ENCODE results near the gene SMPD3. TPM values are rescaled to one million over a fixed set of nuclear protein-coding genes. Genes with fewer than 3 reads are reported as not detected.

SMPD3 gene
- total RNA-seq, 1 experiment from 2014 or later: not detected

DNA sequence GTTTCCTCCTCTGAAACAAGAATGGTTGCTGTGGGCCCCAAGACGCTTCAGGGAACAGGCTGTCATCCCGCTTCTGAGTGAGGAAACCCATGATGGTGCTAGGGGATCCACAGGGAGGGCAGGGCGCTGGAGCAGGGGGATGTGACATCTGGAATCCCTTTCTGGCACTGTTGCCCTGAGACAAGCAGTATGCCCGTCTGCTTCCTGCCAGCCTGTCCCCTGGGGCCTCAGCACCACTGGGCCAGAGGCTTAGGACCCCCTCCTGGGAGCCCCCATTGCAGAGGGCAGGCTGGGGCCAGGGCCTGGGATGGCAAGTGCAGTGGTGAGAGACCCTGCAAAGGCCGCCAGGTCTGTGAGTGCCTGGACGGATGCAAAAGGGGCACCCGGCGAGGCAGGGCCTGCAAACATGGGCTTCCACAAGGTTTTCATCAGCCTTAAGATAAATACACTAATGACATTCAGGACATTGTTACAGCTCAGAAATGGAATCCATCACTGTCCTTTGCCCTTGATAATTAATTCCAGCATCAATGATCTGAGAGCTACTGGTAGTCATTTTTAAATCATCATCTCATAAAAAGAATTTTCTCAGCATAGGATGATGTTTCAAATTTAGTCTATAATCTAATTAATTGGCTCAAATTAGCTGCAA, 85.9 kb downstream of the SMPD3 start:
- no peaks in the 10 kb centered on the region for H3K27me3 ChIP-seq
- no peaks in the 10 kb centered on the region for H3K9me3 ChIP-seq
- H3K36me3 ChIP-seq: no peaks in the 10 kb centered on the region
- no peak overlapping the region for H3K4me3 ChIP-seq
- no peak for DNase-seq

DNA sequence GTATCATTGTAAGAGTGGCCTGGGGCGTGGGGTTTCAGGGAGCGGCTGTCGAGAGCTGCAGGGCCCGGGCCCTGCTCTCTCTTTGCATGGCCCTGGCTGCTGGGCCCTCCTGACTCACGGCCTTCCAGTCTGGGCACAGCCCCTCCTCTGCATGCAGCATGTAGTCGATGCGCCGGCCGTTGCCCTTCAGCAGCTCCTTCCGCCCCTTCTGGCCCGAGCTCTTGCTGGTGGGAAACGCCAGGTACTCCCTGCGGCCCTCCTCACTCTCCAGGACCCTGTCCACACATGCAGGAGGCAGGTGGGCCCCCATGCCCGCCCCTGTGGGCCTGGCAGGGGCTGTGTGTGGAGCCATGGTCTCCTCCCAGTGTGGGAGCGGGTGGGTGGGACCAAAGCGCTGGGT, 86.8 kb downstream of the SMPD3 start:
- no peak for DNase-seq
- Histone ChIP-seq H3K9me3 (no peaks in the 10 kb centered on the region), H3K36me3 (no peaks in the 10 kb centered on the region), H3K4me3 (no peak overlapping the region), H3K27me3 (no peaks in the 10 kb centered on the region)

DNA sequence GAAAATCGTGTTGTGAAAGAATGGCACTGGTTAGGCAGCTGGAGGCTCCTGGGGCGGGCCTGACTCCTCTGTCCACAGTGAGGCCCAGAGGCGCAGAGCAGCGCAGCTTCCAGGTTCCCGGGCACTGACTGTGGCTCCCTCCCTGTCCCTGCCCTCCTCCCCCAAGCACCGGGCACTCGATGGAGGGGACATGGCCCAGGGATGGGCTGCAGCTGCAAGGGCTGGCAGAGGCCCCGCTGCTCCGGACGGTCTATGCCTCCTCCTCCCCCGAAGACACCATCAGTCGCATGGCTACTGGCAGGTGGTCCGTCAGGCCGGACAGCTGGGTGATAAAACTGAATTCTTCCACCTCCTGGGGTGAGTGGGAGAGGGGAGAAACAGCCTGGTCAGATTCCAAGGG, 87.4 kb downstream of the SMPD3 start:
- H3K4me3 ChIP-seq: no peak overlapping the region
- DNase-seq: no peak
- no peaks in the 10 kb centered on the region for H3K9me3 ChIP-seq
- H3K36me3 ChIP-seq: no peaks in the 10 kb centered on the region
- no peaks in the 10 kb centered on the region for H3K27me3 ChIP-seq

DNA sequence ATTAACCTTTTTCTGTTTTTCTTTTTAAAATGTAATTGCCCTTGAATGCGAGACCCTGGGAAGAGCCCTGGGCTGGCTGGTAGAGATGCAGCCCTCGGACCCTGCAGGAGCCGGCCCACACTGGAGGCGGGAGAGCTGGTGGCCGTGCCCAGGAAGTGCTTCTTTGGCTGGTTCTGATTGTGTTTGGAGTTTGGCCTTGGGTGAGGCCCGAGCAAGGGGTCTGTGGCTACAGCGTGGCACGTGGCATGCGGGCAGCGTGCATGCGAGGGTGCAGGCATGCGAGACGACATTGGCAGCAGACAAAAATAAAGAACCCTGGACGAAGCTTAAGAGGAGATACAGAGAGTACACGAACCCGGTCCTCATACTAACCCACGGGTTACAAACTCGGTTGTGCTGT, 87.8 kb downstream of the SMPD3 start:
- DNase-seq: no peak
- Histone ChIP-seq H3K36me3 (no peaks in the 10 kb centered on the region), H3K9me3 (no peaks in the 10 kb centered on the region), H3K27me3 (no peaks in the 10 kb centered on the region), H3K4me3 (no peak overlapping the region)

DNA sequence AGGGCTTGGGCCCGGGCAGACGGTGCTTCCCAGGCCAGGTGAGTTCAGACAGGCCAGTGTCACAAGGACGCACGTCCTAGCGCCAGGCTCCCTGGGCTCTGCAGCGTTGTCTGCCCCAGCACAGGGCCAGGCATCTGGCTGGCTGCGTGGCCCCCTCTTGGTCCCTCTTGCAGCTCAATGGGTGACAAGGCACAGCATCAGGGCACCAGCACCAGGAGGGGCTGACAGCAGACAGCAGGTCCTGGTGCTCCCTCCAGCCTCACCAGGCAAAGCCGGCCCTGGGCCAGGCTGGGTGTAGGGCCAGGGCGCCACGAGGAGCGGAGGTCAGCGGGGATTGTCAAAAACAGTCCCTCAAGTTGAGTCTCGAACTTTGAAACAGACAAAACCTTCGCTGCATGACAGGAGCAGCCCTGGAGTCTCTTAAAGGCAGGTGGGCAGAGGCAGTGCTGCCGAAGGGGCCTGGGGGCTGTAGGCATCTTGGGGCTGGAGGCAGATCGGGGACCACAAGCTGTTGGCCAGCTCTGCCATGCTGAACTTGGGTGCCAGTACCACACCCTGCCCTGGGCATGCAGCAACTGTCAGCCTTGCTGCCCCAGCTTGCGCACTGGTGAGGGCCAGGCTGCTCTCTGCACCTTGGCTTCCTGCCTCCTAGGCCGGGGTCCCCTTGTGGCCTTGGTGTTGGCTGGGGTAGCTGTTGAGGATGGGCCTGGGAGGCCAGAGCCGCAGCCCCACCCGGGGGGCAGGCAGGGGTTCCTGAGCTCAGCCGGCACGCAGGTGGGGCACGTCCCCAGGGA, 88.7 kb downstream of the SMPD3 start:
- Histone ChIP-seq H3K4me3 (no peak overlapping the region), H3K36me3 (no peaks in the 10 kb centered on the region), H3K27me3 (no peaks in the 10 kb centered on the region), H3K9me3 (no peaks in the 10 kb centered on the region)
- no peak for DNase-seq

DNA sequence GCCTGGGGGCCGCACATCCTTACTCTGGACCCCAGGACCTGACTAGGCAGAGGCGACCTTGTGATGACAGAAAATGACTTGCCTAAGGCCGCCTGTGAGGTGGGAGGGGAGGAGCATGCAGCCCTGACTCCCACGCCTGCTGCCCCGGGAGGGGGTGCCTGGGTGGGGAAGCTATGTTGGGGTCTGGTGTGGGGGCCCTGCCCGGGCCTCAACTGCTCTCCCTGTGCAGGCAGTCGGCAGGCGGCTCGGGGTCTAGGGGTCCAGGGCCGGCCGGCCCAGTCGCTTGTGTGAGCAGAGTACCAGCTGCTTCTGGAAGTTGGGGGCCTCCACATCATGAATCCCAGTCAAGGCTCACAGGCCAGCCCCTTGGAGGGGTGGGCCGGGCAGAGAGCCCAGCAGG, 89.4 kb downstream of the SMPD3 start:
- H3K4me3 ChIP-seq: no peak overlapping the region
- H3K27me3 ChIP-seq: no peaks in the 10 kb centered on the region
- H3K36me3 ChIP-seq: no peaks in the 10 kb centered on the region
- no peak for DNase-seq
- H3K9me3 ChIP-seq: no peaks in the 10 kb centered on the region

DNA sequence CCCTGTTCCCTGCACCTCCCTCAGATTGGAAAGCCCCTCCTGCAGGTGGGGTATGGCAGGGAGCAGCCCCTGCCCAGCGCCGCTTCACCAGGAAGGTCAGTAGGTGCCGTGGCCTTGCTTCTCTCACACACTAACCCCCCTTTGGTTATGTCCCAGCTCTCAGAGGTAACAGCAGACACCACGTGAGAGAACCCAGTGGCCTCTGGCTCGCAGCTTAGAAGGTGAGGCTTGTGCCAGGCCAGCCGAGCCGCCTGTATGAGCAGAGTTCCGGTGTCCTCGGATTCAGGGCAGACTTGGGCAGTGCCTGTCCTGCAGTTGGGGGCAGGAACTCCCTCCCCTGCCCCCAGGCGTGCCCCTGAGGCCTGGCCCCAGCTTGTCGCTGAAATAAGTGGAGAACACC, 90.4 kb downstream of the SMPD3 start:
- no peak for DNase-seq
- Histone ChIP-seq H3K36me3 (no peaks in the 10 kb centered on the region), H3K9me3 (no peaks in the 10 kb centered on the region), H3K4me3 (no peak overlapping the region), H3K27me3 (no peaks in the 10 kb centered on the region)

DNA sequence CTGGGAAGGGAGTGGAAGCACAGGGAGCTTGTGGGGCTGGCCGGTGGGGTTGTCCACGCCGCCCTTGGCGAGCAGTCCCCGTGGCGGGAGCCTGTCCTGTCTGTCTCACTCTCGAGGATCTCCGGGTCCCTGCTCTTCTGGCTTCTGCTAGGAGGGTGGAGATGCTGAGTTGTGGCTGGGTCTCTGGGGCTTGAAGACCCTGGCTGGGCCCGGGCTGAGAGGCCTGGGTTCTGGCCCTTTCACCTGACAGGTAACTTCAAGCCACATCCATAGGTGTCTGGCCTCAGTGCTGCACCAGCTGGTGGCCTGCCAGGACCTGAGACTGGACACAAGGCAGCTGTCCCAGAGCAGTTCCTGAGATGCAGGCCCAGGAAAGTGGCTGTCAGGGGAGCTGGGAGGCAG, 90.8 kb downstream of the SMPD3 start:
- H3K9me3 ChIP-seq: no peaks in the 10 kb centered on the region
- DNase-seq: no peak
- H3K27me3 ChIP-seq: no peaks in the 10 kb centered on the region
- no peak overlapping the region for H3K4me3 ChIP-seq
- H3K36me3 ChIP-seq: no peaks in the 10 kb centered on the region

DNA sequence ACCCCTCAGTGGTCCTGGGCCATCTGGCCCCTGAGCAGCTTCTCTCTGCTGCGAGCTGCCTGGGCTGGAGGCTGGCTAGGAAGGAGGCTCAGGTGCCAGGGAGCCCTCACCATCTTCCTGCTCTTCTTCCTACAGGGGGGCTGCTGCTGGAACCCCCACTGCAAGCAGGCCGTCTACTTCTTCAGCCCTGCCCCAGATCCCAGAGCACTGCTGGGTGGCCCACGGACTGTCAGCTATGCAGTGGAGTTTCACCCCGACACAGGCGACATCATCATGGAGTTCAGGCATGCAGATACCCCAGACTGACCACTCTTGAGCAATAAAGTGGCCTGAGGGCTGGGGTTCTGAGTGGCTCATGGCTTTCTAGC, 91.4 kb downstream of the SMPD3 start:
- DNase-seq: no peak
- H3K9me3 ChIP-seq: no peaks in the 10 kb centered on the region
- no peak overlapping the region for H3K4me3 ChIP-seq
- no peaks in the 10 kb centered on the region for H3K36me3 ChIP-seq
- H3K27me3 ChIP-seq: no peaks in the 10 kb centered on the region

DNA sequence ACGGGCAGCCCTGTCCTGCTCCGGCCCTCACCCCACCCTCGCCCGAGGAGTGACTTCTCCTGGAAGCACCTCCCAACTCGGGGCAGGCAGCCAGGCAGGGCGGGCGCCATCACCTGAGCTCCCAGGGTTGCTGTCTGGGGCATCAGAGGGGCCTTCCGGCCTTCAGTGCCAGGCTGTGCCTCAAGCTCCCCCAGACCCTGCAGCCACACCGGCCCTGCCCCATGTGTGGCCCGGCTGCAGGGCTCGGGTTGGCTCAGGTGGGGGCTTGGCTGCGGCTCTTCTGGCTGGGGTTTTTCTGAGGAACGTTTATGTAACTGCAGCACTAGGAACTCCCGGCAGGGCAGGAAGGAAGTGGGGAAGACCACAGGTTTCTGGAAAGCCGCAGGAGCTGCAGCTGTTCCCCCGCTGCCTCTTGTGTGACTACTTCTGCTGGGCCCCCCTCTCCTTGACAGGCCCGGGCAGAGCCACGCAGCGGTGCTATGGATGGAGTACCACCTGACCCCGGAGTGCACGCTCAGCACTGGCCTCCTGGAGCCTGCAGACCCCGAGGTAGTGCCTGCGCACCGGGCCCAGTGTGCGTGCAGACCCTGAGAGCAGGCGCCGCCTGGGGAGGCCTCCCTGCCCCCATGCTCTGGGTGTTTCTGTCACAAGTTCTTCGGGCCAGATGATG, 91.9 kb downstream of the SMPD3 start:
- no peaks in the 10 kb centered on the region for H3K9me3 ChIP-seq
- no peak for DNase-seq
- no peaks in the 10 kb centered on the region for H3K36me3 ChIP-seq
- no peak overlapping the region for H3K4me3 ChIP-seq
- no peaks in the 10 kb centered on the region for H3K27me3 ChIP-seq

DNA sequence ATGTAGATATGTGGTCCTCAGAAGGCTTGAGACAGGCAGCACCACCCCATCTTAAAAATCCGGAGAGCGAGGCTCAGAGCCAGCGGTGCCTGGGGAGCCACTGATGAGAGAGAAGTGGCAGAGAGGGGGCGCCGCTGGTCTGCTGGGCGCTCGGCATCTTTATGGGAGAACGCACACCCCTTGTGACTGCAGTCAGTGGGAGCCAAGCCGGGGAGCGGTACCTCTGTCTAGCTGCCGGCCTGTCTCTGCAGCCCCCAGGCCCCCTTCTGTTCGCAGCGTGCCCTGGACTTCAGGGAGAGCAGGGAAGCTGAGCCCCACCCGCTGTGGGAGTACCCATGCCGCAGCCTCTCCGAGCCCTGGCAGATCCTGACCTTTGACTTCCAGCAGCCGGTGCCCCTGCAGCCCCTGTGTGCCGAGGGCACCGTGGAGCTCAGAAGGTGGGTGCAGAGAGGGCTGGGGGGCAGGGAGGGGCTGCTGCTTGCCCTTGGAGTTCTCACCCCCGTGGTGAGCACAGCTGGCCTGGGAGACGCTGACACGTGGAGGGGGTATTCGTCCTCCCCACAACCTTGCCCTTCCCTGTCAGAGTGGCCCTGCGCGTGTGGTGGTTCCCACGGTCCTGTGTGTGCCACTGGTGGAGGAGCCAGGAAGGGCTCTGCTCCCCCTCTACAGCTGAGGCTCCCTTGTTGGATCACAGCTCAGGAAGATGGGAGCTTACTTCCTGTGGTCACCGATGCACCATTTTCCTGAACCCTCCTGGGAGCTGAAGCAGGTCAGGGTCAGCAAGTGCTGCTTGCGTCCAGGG, 92.7 kb downstream of the SMPD3 start:
- no peaks in the 10 kb centered on the region for H3K36me3 ChIP-seq

DNA sequence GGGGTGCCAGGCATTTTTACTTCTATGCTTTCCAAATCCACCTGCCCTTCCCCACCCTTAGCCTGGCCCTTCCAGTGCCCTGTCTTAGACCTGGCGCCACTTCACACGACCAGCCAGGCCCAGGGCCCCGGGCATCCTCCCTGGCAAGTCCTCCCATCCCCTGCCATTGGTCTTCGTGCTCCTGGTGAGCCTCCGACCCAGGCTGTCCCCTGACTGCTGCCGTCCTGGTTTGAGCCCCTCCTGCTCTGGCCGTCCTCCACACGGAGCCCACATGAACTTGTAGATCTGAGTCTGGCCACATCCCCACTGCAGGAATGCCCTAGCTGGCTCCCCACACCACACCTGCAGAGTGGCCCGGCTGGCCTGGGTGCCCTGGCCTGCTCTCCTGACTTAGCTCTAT, 93.5 kb downstream of the SMPD3 start:
- no peaks in the 10 kb centered on the region for H3K9me3 ChIP-seq
- no peak for DNase-seq
- H3K36me3 ChIP-seq: no peaks in the 10 kb centered on the region
- H3K27me3 ChIP-seq: no peaks in the 10 kb centered on the region
- H3K4me3 ChIP-seq: no peak overlapping the region

More for the DNA sequence above, 92.7 kb downstream of the SMPD3 start:
- DNase-seq: no peak
- no peak overlapping the region for H3K4me3 ChIP-seq
- H3K27me3 ChIP-seq: no peaks in the 10 kb centered on the region
- no peaks in the 10 kb centered on the region for H3K9me3 ChIP-seq

DNA sequence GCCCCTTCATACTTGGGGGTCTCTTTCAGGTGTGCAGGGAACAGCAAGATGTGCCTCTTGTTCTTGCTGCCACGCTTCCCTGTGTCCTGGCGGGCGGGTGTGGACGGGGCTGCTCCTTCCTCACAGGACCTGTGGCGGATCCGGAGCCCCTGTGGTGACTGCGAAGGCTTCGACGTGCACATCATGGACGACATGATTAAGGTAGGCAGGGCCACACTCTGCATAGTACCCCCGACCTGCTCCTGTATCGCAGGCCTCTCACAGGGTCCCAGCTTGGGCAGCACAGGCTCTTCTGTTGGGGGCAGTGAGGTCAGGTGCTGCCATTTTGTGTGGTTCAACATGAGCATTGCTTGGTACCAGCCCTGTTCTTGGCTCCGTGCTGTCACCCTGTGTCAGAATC, 94.9 kb downstream of the SMPD3 start:
- Histone ChIP-seq H3K27me3 (no peaks in the 10 kb centered on the region), H3K9me3 (no peaks in the 10 kb centered on the region), H3K4me3 (no peak overlapping the region), H3K36me3 (no peaks in the 10 kb centered on the region)
- no peak for DNase-seq

DNA sequence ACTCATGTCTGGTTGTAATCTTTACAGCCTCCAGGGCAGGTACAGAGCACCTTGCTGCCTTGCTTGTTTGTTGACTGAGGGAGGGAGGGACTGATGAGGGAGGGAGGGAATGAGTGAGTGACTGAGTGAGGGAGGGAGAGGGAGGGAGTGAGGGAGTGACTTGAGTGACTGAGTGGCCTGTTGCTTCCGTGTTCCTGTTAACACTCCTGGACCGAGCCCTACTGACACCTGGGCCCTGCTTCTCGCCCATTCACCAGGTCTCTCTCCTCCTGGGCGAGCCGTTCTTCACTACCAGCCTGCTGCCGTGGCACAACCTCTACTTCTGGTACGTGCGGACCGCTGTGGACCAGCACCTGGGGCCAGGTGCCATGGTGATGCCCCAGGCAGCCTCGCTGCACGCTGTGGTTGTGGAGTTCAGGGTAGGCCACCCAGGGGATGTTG, 96.3 kb downstream of the SMPD3 start:
- Histone ChIP-seq H3K4me3 (no peak overlapping the region), H3K36me3 (no peaks in the 10 kb centered on the region), H3K27me3 (no peaks in the 10 kb centered on the region), H3K9me3 (no peaks in the 10 kb centered on the region)
- no peak for DNase-seq

DNA sequence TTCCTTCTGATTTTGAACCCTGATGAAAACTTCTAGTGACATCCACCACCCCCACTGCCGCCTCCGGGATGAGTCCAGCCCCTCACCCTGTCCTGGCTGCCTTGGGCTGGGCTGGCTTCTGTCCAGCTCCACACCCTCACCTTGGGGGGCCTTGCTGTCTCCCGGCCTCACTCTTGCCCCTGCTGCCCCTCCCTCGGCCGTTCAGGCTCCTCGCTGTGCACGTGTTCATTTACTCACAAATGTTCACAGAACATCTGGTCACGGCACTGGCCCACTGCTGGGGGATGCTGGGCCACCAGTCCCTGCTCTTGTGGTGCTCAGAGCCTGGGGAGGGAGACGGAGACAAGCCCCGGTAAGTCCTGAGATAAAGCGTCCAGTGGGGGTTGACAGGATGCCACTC, 96.8 kb downstream of the SMPD3 start:
- Histone ChIP-seq H3K36me3 (no peaks in the 10 kb centered on the region), H3K4me3 (no peak overlapping the region), H3K9me3 (no peaks in the 10 kb centered on the region), H3K27me3 (no peaks in the 10 kb centered on the region)
- DNase-seq: no peak

DNA sequence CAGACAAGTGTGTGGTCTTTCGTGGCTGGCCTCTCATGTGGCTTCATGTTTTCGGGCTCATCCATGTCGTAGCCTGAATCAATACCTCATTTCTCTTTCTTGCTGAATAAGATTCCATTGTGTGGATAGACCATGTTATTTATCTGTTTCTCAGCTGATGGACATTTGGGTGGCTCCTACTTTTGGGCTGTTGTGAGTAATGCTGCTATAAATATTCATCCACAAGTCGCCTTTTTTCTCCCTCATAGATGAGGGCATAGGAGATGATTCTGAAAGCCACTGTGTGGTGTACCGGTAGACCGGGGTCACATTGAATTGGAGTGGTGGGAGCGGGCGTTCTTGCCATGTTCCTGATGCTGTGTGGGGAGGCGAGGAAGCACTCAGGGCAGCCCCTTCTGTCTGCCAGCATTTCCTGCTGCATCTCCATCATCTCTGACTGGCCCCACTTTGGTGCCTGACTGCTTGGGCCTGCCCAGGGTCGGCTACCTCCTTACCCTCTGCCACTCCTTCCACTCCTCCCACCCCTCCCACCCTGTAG, 97.4 kb downstream of the SMPD3 start:
- Histone ChIP-seq H3K27me3 (no peaks in the 10 kb centered on the region), H3K9me3 (no peaks in the 10 kb centered on the region), H3K4me3 (no peak overlapping the region), H3K36me3 (0 out of 2 replicates have a peak, but pooled peaks cover 2% of the 10 kb centered on the region)
- no peak for DNase-seq
